Endometrial microvascular endothelial cells (primary cell): ENCODE data around the gene LNPEP. TPM values are rescaled to one million over a fixed set of nuclear protein-coding genes. Genes with fewer than 3 reads are reported as not detected.

ENCODE experiments used
- in situ Hi-C: cut with HindIII; loops from 2 replicates; pipeline ENCODE4 v1.10.0; 2017; ENCODE audit warnings: low sequenced_read_pairs, low pct_unique_long_range_greater_than_20kb; ENCODE audit errors: inconsistent ontology term
- total RNA-seq: library from RNA; depleted of rRNA; stranded (reverse); fragments of >200 nt; gene quantifications from one replicate; pipeline ENCODE4 v1.2.3, GENCODE V29; 2015; ENCODE audit errors: inconsistent ontology term

Gene LNPEP
- total RNA-seq, 1 donor from 2014 or later, result 14.2 TPM

- in situ Hi-C loops, result no loop called here
Observed at GRCh38 chr5:96984506-96985192, 48.8 kb downstream of the LNPEP start.

- in situ Hi-C loops, result no loop called here
Observed at GRCh38 chr5:96986450-96986849, 50.6 kb downstream of the LNPEP start.

- in situ Hi-C loops, result no loop called here
Observed at GRCh38 chr5:96990102-96990501, 54.2 kb downstream of the LNPEP start.

- in situ Hi-C loops, result no loop called here
Observed at GRCh38 chr5:96991708-96992107, 55.8 kb downstream of the LNPEP start.

- in situ Hi-C loops, result no loop called here
Observed at GRCh38 chr5:96993760-96994159, 57.9 kb downstream of the LNPEP start.

- in situ Hi-C loops, result no loop called here
Observed at GRCh38 chr5:96994493-96994892, 58.6 kb downstream of the LNPEP start.

DNA sequence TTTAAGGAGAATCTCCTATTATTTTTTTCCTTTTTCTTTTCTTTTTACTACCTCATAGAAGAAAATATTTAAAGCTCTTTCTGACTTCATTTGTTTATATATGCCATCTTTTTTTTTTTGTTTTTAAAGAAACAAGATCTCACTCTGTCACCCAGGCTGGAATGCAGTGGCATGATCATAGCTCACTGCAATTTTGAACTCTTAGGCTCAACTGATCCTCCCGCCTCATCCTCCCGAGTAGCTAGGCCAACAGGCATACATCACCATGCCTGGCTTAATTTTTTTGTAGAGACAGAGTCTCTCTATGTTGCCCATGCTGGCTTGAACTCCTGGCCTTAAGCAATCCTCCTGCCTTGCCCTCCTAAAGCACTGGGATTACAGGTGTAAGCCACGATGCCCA is 59.5 kb downstream of the LNPEP start:
- in situ Hi-C loops, result no loop called here

DNA sequence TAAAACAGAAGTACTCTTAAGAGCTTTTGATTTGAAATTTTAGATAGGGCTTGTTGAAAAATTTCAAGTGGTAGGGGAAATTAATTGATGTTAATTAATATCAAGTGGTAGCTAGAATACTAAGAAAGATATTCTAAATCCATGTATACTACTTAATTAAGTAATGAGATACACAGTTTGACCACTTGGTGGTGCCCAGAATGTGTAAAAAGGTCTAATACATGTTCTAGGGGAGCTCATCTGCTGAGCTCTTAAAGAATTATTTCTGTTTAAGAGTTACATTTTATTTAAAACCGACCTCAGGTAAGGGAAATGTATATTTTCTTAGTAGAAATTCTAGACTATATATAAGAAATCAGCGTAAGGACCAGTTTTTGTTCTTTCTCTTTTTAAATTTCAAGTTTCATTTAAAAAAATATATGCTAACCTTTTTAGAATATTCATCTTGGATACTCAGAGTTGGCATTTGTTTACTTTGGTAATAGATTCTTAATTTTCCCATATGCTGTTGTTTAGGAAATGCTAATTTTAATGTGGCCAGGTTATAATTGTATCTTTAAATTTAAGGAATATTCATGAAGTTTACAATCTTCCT is 61.5 kb downstream of the LNPEP start:
- in situ Hi-C loops, result no loop called here

DNA sequence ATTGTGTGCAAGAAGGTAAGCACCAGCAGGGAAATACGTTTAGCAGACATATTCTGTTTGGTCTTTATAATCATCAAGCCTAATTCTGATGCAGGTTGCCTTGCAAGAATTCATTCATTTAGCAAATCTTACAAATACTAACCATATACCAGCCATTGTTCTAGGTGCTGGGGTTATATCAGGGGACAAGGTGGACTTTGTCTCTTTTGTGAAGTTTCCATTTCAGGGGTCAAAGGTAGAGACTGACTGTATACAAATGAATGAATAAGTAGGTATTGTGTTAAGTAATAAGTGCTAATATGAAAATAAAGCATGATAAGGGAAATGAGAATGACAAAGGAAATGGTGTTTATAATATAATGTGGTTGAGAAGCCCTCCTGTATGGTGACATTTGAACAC is 64.0 kb downstream of the LNPEP start:
- in situ Hi-C loops, result no loop called here

GRCh38 chr5:97000391-97000790 is 64.5 kb downstream of the LNPEP start:
- in situ Hi-C loops, result no loop called here

GRCh38 chr5:97002983-97003382 is 67.1 kb downstream of the LNPEP start:
- in situ Hi-C loops, result no loop called here

DNA sequence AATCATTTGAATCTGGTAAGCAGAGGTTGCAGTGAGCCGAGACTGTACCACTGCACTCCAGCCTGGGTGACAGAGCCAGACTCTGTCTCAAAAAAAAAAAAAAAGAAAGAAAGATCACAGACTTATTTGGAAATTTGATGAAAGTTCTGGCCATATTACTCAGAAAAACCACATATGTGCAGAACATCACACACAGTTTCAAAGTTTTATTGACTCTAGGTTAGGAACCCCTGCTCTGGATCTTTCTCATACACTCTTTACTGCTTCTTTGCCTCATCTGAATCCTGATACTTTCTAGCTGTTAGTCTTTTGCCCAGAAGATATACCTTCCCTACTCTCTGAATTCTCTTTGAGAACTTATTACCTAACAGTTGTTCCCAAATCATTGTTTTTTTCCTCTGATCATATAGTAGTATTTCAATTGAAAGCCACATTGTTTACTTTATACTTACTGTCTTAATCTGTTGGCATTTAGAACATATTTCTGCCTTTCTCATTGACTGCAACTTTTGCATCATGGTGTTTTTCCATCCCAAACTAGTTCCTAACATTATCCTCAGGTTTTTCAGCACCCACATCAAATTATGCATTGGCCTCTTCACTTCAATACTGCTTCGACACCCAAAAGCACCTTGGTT is 68.7 kb downstream of the LNPEP start:
- in situ Hi-C loops, result no loop called here

DNA sequence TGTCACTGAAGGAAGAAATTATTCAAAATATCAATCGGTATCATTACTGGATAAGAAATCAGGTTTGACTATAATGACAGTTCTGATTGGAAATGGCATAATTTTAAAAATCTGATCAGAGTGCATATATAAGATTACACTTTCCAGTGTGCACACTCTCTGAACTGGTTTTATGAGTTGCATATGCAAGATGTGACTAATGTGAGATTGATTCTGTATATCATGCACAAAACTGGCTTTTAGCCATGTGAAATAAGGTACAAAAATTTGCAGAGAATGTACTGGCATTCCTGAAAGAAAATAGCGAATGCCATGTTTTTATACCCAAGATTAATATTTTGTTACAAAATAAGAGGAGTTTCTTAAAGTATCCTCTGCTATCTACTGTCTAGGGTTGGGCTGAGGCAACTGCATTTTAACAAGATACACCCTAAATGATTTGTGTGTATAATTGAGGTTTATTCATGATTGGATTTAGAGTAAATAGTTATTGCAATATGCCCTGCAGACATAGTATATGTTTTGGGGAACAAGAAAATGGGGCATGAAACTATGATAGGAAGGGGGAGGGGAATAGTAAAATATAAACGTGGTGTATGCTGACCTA is 70.7 kb downstream of the LNPEP start:
- in situ Hi-C loops, result no loop called here

- in situ Hi-C loops, result no loop called here
Observed at GRCh38 chr5:97009212-97009898, 73.5 kb downstream of the LNPEP start.

DNA sequence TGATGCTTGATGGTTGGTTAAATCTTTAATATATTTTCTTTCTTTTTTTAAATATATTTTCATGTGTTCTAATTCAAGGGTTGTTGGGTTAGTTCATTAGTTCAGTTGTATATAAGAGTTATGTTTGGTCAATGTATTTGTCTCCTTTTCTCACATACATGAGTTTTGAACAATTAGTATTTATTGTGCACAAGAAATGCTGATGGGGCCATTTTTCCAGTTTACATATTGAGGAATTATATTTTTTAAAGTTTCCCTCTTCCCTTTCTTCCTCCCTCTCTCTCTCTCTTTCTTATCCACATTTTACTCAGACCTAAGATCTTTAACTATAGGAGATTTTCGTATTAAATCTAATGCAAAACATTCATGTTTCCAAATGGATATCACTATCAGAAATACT is 74.0 kb downstream of the LNPEP start:
- in situ Hi-C loops, result no loop called here

DNA sequence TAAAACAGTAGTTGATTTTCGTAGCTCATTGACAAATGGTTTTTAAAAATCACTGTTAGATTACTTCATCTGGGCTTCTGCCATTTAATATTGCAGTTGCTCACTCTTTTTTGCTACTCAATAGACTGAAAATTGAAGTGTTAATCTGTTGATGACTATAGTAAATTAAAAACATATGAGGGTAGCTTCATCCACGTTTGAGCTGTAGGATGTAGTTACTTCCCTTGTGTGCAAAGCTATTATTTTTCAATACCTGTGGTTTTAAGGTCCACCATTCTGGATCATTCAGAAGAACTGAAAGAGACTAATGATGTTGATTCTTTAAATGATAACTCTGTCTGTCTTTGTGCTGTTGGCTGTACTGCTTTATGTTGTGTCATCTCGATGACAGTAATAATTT is 74.7 kb downstream of the LNPEP start:
- in situ Hi-C loops, result no loop called here

- in situ Hi-C loops, result no loop called here
Observed at GRCh38 chr5:97011567-97011966, 75.7 kb downstream of the LNPEP start.

- in situ Hi-C loops, result no loop called here
Observed at GRCh38 chr5:97019435-97020117, 83.7 kb downstream of the LNPEP start.

DNA sequence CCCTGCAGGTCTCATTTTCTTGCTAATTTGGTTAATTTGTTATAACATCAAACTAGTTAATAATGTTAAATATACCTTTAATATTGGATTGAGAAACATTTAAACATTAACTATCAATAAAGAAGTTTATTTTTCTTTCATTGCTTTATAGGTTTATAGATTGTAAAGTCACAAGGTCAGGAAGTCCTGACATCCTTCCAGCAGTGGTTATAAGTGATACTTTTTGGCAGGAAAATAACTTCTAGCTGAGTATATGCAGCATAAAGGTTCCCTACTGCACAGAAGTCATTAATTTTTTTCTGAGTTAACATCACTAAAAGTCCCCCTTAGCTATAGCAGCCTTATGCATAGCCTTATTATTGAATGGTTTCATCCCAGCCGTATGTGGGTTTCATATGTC is 85.5 kb downstream of the LNPEP start:
- in situ Hi-C loops, result no loop called here
